ENCODE measurements around the gene MISP. TPM values are rescaled to one million over a fixed set of nuclear protein-coding genes. Genes with fewer than 3 reads are reported as not detected.

The MISP gene
- total and polyA plus RNA-seq, 2 experiments from 2014 or later: 0.27 to 0.28 TPM

DNA sequence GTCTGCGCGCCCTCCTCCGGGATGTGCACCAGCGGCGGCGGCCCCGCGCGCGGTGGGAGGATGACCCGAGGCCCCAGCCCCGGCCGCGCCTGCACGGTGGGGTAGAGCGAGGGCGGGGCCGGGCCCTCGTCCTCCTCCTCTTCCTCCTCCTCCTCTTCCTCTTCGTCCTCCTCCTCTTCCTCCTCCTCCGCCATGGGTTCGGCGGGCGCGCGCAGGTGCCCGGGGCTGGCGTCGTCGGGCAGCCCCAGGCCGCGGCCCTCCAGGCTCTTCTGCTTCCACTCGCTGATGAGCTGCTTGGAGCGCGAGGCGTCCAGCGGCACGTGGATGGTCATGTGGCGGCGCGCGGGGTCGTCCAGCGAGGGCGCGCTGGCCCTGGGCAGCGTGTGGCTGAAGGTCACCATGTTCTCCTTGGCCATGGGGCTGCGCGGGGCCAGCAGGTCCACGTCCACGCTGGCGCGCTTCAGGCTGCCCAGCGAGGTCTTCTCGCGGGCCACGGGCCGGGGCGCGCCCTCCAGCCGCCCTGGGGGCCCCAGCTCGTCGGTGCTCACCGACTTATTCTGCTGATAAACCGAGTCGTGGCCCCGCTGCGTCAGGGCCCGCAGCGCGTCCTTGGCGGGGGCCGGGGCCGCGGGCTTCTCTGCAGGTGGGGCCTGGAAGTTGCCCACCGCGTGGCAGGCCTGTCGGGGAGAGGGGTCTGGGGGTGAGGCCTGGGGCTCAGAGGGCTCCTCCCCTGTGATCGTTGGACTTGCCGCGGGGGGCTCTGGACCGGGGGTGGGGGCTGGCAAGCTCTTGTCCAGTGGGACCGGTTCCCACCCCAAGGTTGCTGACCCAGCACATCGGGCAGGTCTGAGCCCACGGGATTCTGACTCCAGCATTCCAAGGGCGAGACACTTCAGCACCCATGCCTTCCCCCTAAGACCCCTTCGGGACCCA, 62.6 kb downstream of the MISP start:
- TF ChIP-seq NANOG (IDR thresholded peaks at IDR 0.05; ENCODE audit: borderline replicate concordance): no peak
- TF ChIP-seq CREB1 (CRISPR knock-in tag; IDR thresholded peaks at IDR 0.05; ENCODE audit: low read depth): no peak
- no peak for TF ChIP-seq JUNB (IDR thresholded peaks at IDR 0.05; ENCODE audit: unreplicated experiment)
- TF ChIP-seq, protein P1, sequence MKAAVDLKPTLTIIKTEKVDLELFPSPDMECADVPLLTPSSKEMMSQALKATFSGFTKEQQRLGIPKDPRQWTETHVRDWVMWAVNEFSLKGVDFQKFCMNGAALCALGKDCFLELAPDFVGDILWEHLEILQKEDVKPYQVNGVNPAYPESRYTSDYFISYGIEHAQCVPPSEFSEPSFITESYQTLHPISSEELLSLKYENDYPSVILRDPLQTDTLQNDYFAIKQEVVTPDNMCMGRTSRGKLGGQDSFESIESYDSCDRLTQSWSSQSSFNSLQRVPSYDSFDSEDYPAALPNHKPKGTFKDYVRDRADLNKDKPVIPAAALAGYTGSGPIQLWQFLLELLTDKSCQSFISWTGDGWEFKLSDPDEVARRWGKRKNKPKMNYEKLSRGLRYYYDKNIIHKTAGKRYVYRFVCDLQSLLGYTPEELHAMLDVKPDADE (IDR thresholded peaks at IDR 0.05): no peak
- TF ChIP-seq, protein P2, sequence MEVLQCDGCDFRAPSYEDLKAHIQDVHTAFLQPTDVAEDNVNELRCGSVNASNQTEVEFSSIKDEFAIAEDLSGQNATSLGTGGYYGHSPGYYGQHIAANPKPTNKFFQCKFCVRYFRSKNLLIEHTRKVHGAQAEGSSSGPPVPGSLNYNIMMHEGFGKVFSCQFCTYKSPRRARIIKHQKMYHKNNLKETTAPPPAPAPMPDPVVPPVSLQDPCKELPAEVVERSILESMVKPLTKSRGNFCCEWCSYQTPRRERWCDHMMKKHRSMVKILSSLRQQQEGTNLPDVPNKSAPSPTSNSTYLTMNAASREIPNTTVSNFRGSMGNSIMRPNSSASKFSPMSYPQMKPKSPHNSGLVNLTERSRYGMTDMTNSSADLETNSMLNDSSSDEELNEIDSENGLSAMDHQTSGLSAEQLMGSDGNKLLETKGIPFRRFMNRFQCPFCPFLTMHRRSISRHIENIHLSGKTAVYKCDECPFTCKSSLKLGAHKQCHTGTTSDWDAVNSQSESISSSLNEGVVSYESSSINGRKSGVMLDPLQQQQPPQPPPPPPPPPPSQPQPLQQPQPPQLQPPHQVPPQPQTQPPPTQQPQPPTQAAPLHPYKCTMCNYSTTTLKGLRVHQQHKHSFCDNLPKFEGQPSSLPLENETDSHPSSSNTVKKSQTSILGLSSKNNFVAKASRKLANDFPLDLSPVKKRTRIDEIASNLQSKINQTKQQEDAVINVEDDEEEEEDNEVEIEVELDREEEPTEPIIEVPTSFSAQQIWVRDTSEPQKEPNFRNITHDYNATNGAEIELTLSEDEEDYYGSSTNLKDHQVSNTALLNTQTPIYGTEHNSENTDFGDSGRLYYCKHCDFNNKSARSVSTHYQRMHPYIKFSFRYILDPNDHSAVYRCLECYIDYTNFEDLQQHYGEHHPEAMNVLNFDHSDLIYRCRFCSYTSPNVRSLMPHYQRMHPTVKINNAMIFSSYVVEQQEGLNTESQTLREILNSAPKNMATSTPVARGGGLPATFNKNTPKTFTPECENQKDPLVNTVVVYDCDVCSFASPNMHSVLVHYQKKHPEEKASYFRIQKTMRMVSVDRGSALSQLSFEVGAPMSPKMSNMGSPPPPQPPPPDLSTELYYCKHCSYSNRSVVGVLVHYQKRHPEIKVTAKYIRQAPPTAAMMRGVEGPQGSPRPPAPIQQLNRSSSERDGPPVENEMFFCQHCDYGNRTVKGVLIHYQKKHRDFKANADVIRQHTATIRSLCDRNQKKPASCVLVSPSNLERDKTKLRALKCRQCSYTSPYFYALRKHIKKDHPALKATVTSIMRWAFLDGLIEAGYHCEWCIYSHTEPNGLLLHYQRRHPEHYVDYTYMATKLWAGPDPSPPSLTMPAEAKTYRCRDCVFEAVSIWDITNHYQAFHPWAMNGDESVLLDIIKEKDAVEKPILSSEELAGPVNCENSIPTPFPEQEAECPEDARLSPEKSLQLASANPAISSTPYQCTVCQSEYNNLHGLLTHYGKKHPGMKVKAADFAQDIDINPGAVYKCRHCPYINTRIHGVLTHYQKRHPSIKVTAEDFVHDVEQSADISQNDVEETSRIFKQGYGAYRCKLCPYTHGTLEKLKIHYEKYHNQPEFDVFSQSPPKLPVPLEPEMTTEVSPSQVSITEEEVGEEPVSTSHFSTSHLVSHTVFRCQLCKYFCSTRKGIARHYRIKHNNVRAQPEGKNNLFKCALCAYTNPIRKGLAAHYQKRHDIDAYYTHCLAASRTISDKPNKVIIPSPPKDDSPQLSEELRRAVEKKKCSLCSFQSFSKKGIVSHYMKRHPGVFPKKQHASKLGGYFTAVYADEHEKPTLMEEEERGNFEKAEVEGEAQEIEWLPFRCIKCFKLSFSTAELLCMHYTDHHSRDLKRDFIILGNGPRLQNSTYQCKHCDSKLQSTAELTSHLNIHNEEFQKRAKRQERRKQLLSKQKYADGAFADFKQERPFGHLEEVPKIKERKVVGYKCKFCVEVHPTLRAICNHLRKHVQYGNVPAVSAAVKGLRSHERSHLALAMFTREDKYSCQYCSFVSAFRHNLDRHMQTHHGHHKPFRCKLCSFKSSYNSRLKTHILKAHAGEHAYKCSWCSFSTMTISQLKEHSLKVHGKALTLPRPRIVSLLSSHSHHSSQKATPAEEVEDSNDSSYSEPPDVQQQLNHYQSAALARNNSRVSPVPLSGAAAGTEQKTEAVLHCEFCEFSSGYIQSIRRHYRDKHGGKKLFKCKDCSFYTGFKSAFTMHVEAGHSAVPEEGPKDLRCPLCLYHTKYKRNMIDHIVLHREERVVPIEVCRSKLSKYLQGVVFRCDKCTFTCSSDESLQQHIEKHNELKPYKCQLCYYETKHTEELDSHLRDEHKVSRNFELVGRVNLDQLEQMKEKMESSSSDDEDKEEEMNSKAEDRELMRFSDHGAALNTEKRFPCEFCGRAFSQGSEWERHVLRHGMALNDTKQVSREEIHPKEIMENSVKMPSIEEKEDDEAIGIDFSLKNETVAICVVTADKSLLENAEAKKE (CRISPR knock-in tag; IDR thresholded peaks at IDR 0.05): no peak
- no peak for TF ChIP-seq STAT1 (IDR thresholded peaks at IDR 0.05; ENCODE audit: unreplicated experiment)
- no peak for TF ChIP-seq CTCF (conservative IDR thresholded peaks at IDR 0.05; ENCODE audit: low read depth in 2 of 2)
- no peak for TF ChIP-seq ZNF114 (CRISPR knock-in tag; IDR thresholded peaks at IDR 0.05)
- ATAC-seq: peak; percentile 12
- H3K4me2 ChIP-seq: no peak overlapping the region

More for the DNA sequence above, 62.6 kb downstream of the MISP start:
- Histone ChIP-seq H3K27ac (ENCODE audit: low read depth) (no peak overlapping the region), H3K27me3 (ENCODE audit: insufficient read depth) (no peaks in the 10 kb centered on the region), H3K79me2 (replicated peaks; ENCODE audit: insufficient read depth) (peaks cover 8% of the 10 kb centered on the region; the same call in 1 of the 2 replicates), H2AFZ (no peak overlapping the region), H3K4me1 (ENCODE audit: insufficient read depth) (no peaks in the 10 kb centered on the region; the same call in 1 of the 2 replicates), H3K36me3 (ENCODE audit: insufficient read depth) (peaks cover 25% of the 10 kb centered on the region), H3K9me2 (ENCODE audit: insufficient read depth) (0 out of 2 replicates have a peak, but pooled peaks cover 4% of the 10 kb centered on the region), H3F3A (replicated peaks; ENCODE audit: low read depth) (peaks cover 38% of the 10 kb centered on the region), H4K20me1 (replicated peaks; ENCODE audit: insufficient read depth) (peaks cover 19% of the 10 kb centered on the region), H3K4me3 (no peak overlapping the region)
- H3K4me3 Mint-ChIP-seq: no peak overlapping the region
- DNase-seq (ENCODE audit: low spot score): peak; percentile 33
- no peaks in the 10 kb centered on the region for H3K4me1 Mint-ChIP-seq
- peaks cover 2% of the 10 kb centered on the region; the same call in 2 of the 3 replicates for H3K9me3 Mint-ChIP-seq
- H3K27me3 Mint-ChIP-seq (ENCODE audit: insufficient read depth, low read depth, poor library complexity): peaks cover 26% of the 10 kb centered on the region
- H3K36me3 Mint-ChIP-seq (ENCODE audit: low read depth): peaks cover 60% of the 10 kb centered on the region
- H3K27ac Mint-ChIP-seq: no peak overlapping the region
